ENCODE data around the gene SDK1.
"Not testable (repeated sequence)": the region's sequence is repeated elsewhere in the genome, so short reads cannot be mapped to it uniquely, and the experiment has no call there.

The SDK1 gene

DNA sequence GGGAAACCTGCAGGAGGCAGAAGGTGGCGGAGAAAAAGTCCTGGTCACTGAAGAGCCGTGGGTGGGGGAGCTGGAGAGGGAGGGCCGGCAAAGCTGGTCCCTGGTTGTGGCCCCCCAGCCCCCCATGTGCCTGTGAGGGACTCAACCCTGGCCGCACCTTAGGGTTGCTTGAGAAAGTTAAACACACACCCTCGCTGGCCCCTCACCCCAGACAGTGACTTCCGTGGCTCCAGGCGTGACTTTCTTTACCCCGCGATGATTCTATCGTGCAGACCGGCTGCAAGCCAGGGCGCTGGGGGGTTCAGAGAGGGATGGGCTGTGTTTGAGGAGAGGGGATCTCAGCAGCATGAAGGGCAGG lies 933.4 kb downstream of the SDK1 start:
- no peak for DNase-seq
- Histone ChIP-seq H3K4me3 (ENCODE audit: low read depth in 1 of 2, low read length in 2 of 2) (no peak overlapping the region), H3K4me1 (ENCODE audit: insufficient read depth, low read length) (no peaks in the 10 kb centered on the region), H3K9me3 (ENCODE audit: insufficient read depth, low read length, severe bottlenecking) (no peaks in the 10 kb centered on the region), H3K4me2 (ENCODE audit: insufficient read depth, low read length) (no peak overlapping the region), H3K27me3 (ENCODE audit: insufficient read depth, low read length, poor library complexity) (no peaks in the 10 kb centered on the region), H3K27ac (ENCODE audit: low read length) (no peak overlapping the region), H4K20me1 (ENCODE audit: insufficient read depth, low read length) (no peaks in the 10 kb centered on the region), H2AFZ (ENCODE audit: low read depth, low read length) (no peak overlapping the region), H3K9ac (ENCODE audit: low read depth, low read length) (no peak overlapping the region), H3K79me2 (ENCODE audit: insufficient read depth, low read length) (no peaks in the 10 kb centered on the region), H3K36me3 (ENCODE audit: insufficient read depth, low read length) (no peaks in the 10 kb centered on the region)
- TF ChIP-seq EZH2 (IDR thresholded peaks at IDR 0.05; ENCODE audit: borderline replicate concordance, low read depth, low read length, severe bottlenecking): no peak
- TF ChIP-seq, protein P1, sequence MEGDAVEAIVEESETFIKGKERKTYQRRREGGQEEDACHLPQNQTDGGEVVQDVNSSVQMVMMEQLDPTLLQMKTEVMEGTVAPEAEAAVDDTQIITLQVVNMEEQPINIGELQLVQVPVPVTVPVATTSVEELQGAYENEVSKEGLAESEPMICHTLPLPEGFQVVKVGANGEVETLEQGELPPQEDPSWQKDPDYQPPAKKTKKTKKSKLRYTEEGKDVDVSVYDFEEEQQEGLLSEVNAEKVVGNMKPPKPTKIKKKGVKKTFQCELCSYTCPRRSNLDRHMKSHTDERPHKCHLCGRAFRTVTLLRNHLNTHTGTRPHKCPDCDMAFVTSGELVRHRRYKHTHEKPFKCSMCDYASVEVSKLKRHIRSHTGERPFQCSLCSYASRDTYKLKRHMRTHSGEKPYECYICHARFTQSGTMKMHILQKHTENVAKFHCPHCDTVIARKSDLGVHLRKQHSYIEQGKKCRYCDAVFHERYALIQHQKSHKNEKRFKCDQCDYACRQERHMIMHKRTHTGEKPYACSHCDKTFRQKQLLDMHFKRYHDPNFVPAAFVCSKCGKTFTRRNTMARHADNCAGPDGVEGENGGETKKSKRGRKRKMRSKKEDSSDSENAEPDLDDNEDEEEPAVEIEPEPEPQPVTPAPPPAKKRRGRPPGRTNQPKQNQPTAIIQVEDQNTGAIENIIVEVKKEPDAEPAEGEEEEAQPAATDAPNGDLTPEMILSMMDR (IDR thresholded peaks at IDR 0.05; ENCODE audit: borderline replicate concordance, extremely low read depth, low read length, poor library complexity, severe bottlenecking): no peak
- ATAC-seq (ENCODE audit: insufficient read depth, low read depth): no peak

DNA sequence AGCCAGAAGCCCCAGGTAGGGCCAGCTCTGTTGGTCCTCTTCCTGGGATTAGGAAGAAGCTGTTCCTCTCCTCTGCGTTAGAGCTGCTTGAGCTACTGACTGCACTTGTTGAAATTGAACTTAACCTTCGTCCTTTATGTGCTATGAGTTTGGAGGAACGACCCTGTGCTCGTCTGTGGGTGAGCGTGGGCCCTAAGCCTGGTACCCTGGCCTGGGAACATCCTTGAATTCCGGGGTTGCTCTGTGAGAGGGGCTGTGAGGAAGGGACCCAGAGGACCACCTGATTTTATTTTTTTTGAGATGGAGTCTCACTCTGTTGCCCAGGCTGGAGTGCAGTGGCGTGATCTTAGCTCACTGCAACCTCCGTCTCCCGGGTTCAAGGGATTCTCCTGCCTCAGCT lies 933.8 kb downstream of the SDK1 start:
- TF ChIP-seq, protein P1 (IDR thresholded peaks at IDR 0.05; ENCODE audit: borderline replicate concordance, extremely low read depth, low read length, poor library complexity, severe bottlenecking): no peak
- TF ChIP-seq EZH2 (IDR thresholded peaks at IDR 0.05; ENCODE audit: borderline replicate concordance, low read depth, low read length, severe bottlenecking): no peak
- no peak for DNase-seq
- Histone ChIP-seq H3K27ac (ENCODE audit: low read length) (no peak overlapping the region), H3K4me1 (ENCODE audit: insufficient read depth, low read length) (no peaks in the 10 kb centered on the region), H3K79me2 (ENCODE audit: insufficient read depth, low read length) (no peaks in the 10 kb centered on the region), H3K4me2 (ENCODE audit: insufficient read depth, low read length) (no peak overlapping the region), H3K36me3 (ENCODE audit: insufficient read depth, low read length) (no peaks in the 10 kb centered on the region), H3K9me3 (ENCODE audit: insufficient read depth, low read length, severe bottlenecking) (no peaks in the 10 kb centered on the region), H2AFZ (ENCODE audit: low read depth, low read length) (no peak overlapping the region), H3K27me3 (ENCODE audit: insufficient read depth, low read length, poor library complexity) (no peaks in the 10 kb centered on the region), H3K4me3 (ENCODE audit: low read depth in 1 of 2, low read length in 2 of 2) (no peak overlapping the region), H4K20me1 (ENCODE audit: insufficient read depth, low read length) (no peaks in the 10 kb centered on the region), H3K9ac (ENCODE audit: low read depth, low read length) (no peak overlapping the region)
- ATAC-seq (ENCODE audit: insufficient read depth, low read depth): no peak

DNA sequence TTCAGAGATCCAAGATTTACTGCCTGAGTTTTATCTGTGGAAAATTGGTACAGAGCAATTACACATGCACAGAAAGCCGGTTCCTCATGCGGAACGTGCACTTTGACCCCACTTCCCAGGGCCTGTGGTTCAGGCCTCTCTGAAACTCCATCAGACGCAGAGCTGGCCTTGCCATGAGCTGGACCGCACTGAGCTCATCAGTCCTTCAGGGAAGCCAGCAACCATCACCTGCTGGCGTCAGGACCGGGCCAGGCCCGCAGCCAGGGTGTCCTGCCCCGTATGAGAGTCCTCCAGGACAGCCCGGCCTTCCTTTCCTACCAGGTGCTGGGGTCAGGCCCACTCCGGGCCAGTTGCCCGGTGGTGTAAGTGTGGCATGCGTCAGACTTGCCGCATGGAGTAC lies 934.5 kb downstream of the SDK1 start:
- DNase-seq: no peak
- Histone ChIP-seq H3K79me2 (ENCODE audit: insufficient read depth, low read length) (no peaks in the 10 kb centered on the region), H3K4me1 (ENCODE audit: insufficient read depth, low read length) (no peaks in the 10 kb centered on the region), H3K9ac (ENCODE audit: low read depth, low read length) (no peak overlapping the region), H3K4me3 (ENCODE audit: low read depth in 1 of 2, low read length in 2 of 2) (no peak overlapping the region), H3K27me3 (ENCODE audit: insufficient read depth, low read length, poor library complexity) (no peaks in the 10 kb centered on the region), H3K36me3 (ENCODE audit: insufficient read depth, low read length) (no peaks in the 10 kb centered on the region), H3K27ac (ENCODE audit: low read length) (no peak overlapping the region), H4K20me1 (ENCODE audit: insufficient read depth, low read length) (no peaks in the 10 kb centered on the region), H3K4me2 (ENCODE audit: insufficient read depth, low read length) (no peak overlapping the region), H2AFZ (ENCODE audit: low read depth, low read length) (no peak overlapping the region), H3K9me3 (ENCODE audit: insufficient read depth, low read length, severe bottlenecking) (no peaks in the 10 kb centered on the region)
- ATAC-seq (ENCODE audit: insufficient read depth, low read depth): no peak
- no peak for TF ChIP-seq EZH2 (IDR thresholded peaks at IDR 0.05; ENCODE audit: borderline replicate concordance, low read depth, low read length, severe bottlenecking)
- TF ChIP-seq, protein P1 (IDR thresholded peaks at IDR 0.05; ENCODE audit: borderline replicate concordance, extremely low read depth, low read length, poor library complexity, severe bottlenecking): no peak

DNA sequence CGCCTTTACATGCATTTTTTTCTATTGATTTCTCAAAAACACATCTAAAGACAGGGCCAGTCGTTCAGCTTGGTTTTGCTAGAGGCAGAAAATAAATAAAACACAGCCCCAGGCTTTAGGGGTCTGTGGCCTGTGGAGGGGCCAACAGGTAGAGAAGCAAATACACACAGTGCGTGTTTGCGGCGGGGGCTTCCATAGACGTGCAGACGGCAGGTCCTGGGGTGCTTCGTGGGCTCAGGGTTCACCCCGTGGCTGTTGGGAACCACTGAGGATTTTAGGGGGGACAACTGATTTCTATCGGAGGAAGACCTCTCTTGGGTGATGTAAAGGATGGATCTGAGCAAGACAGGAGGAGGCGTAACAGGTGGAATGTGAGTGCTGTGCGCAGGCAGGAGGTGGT lies 935.3 kb downstream of the SDK1 start:
- H3K27ac ChIP-seq (ENCODE audit: low read length): no peak overlapping the region
- ATAC-seq (ENCODE audit: insufficient read depth, low read depth) (no peak), DNase-seq (no peak)
- no peaks in the 10 kb centered on the region for H4K20me1 ChIP-seq (ENCODE audit: insufficient read depth, low read length)
- TF ChIP-seq, protein P1 (IDR thresholded peaks at IDR 0.05; ENCODE audit: borderline replicate concordance, extremely low read depth, low read length, poor library complexity, severe bottlenecking): no peak
- no peak for TF ChIP-seq EZH2 (IDR thresholded peaks at IDR 0.05; ENCODE audit: borderline replicate concordance, low read depth, low read length, severe bottlenecking)
- no peak overlapping the region for H3K9ac ChIP-seq (ENCODE audit: low read depth, low read length)
- H3K9me3 ChIP-seq (ENCODE audit: insufficient read depth, low read length, severe bottlenecking): no peaks in the 10 kb centered on the region
- no peaks in the 10 kb centered on the region for H3K4me1 ChIP-seq (ENCODE audit: insufficient read depth, low read length)
- no peaks in the 10 kb centered on the region for H3K79me2 ChIP-seq (ENCODE audit: insufficient read depth, low read length)
- no peak overlapping the region for H3K4me3 ChIP-seq (ENCODE audit: low read depth in 1 of 2, low read length in 2 of 2)
- no peak overlapping the region for H2AFZ ChIP-seq (ENCODE audit: low read depth, low read length)
- no peaks in the 10 kb centered on the region for H3K27me3 ChIP-seq (ENCODE audit: insufficient read depth, low read length, poor library complexity)
- H3K36me3 ChIP-seq (ENCODE audit: insufficient read depth, low read length): no peaks in the 10 kb centered on the region
- no peak overlapping the region for H3K4me2 ChIP-seq (ENCODE audit: insufficient read depth, low read length)

DNA sequence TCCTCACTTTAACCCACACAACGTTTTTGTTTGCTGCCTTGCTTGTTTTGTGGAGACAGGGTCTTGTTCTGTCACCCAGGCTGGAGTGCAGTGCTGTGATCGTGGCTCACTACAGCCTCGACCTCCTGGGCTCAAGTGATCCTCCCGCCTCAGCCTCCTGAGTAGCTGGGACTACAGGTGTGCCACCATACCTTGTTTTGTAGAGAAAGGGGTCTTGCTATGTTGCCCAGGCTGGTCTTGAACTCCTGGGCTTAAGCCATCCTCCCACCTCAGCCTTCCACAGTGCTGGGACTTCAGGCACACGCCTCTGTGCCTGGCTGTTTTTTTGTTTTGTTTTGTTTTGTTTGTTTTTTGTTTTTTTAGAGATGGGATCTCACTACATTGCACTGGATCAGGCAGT lies 935.8 kb downstream of the SDK1 start:
- not testable (repeated sequence) for H3K27me3 ChIP-seq (ENCODE audit: insufficient read depth, low read length, poor library complexity); H3K4me3 ChIP-seq (ENCODE audit: low read depth in 1 of 2, low read length in 2 of 2); H3K79me2 ChIP-seq (ENCODE audit: insufficient read depth, low read length); H3K4me1 ChIP-seq (ENCODE audit: insufficient read depth, low read length); H3K9ac ChIP-seq (ENCODE audit: low read depth, low read length); H3K36me3 ChIP-seq (ENCODE audit: insufficient read depth, low read length); H3K4me2 ChIP-seq (ENCODE audit: insufficient read depth, low read length); H2AFZ ChIP-seq (ENCODE audit: low read depth, low read length); ATAC-seq (ENCODE audit: insufficient read depth, low read depth); H3K9me3 ChIP-seq (ENCODE audit: insufficient read depth, low read length, severe bottlenecking); H4K20me1 ChIP-seq (ENCODE audit: insufficient read depth, low read length); H3K27ac ChIP-seq (ENCODE audit: low read length); DNase-seq
